PC-9 (cell line): Measurements from ENCODE around the gene UNC13C. TPM values are rescaled to one million over a fixed set of nuclear protein-coding genes. Genes with fewer than 3 reads are reported as not detected.

Experiments used
- BruUV-seq: library from RNA; stranded (reverse); fragments of 400-500 nt; replicated peaks from 2 replicates; lab custom pipeline; 2021; lab: Mats Ljungman, UMichigan
- CTCF ChIA-PET: fragments of 300-600 bp; sonication (Branson Sonifier 250); formaldehyde crosslinking; loops from one replicate; lab custom pipeline; 2022; ENCODE audit warnings: antibody characterized with exemption; lab: Charles Lee
- POLR2A ChIA-PET: fragments of 300-600 bp; sonication (Branson Sonifier 250); formaldehyde crosslinking; loops from one replicate; lab custom pipeline; 2022; ENCODE audit warnings: antibody characterized with exemption; ENCODE audit not compliant: unreplicated experiment; lab: Charles Lee
- DNase-seq, 2 experiments: peaks; one replicate each; pipeline versions ENCODE4 v3.0.0 to v3.0.0-alpha.2; 2015 to 2022; ENCODE audit warnings: mixed read lengths in 1 of 2
- H2AFZ ChIP-seq: fragments of 200-600 bp; sonication (generic); 2 replicates; pipeline ENCODE4 v1.8.1; 2017; ENCODE audit warnings: antibody characterized with exemption
- H3F3A ChIP-seq: fragments of 200-600 bp; sonication (generic); 2 replicates; pipeline ENCODE4 v1.8.1; 2017; ENCODE audit warnings: antibody characterized with exemption, mild to moderate bottlenecking, low read depth; ENCODE audit not compliant: insufficient read depth
- H3K27ac ChIP-seq: fragments of 200-600 bp; sonication (generic); 2 replicates; pipeline ENCODE4 v1.6.1; 2016; ENCODE audit warnings: mixed run types
- H3K27me3 ChIP-seq: fragments of 200-600 bp; sonication (generic); 2 replicates; pipeline ENCODE4 v1.6.1; 2016; ENCODE audit warnings: low read depth, mixed run types; ENCODE audit not compliant: insufficient read depth
- H3K36me3 ChIP-seq: fragments of 200-600 bp; sonication (generic); 2 replicates; pipeline ENCODE4 v1.6.1; 2016; ENCODE audit warnings: low read depth, mixed run types
- H3K4me1 ChIP-seq: fragments of 200-600 bp; sonication (generic); replicated peaks from 2 replicates; pipeline ENCODE4 v1.6.1; 2016; ENCODE audit warnings: mixed run types; ENCODE audit not compliant: insufficient read depth
- H3K4me2 ChIP-seq: fragments of 200-600 bp; sonication (generic); 2 replicates; pipeline ENCODE4 v1.6.1; 2017; ENCODE audit warnings: mixed run types
- H3K4me3 ChIP-seq: fragments of 200-600 bp; sonication (generic); 2 replicates; pipeline ENCODE4 v1.6.1; 2016; ENCODE audit warnings: mixed run types
- H3K79me2 ChIP-seq: fragments of 200-600 bp; sonication (generic); 2 replicates; pipeline ENCODE4 v1.6.1; 2017; ENCODE audit warnings: low read depth, mixed run types
- H3K9me2 ChIP-seq: fragments of 200-600 bp; sonication (generic); 2 replicates; pipeline ENCODE4 v1.8.1; 2017; ENCODE audit warnings: mild to moderate bottlenecking; ENCODE audit not compliant: insufficient read depth
- H3K9me3 ChIP-seq: fragments of 200-600 bp; sonication (generic); 2 replicates; pipeline ENCODE4 v1.8.1; 2016; ENCODE audit warnings: low read depth; ENCODE audit not compliant: insufficient read depth
- H4K20me1 ChIP-seq: fragments of 200-600 bp; sonication (generic); 2 replicates; pipeline ENCODE4 v1.8.1; 2017; ENCODE audit not compliant: insufficient read depth
- EZH2 ChIP-seq: fragments of 200-600 bp; sonication (generic); IDR thresholded peaks from 2 replicates; pipeline ENCODE4 v1.8.0; 2017; ENCODE audit warnings: antibody characterized with exemption, low read depth
- intact Hi-C: fragments of 100-400 bp; cut with micrococcal nuclease; formaldehyde crosslinking; loops from one replicate; pipeline ENCODE4 v1.10.0; 2022; ENCODE audit not compliant: unreplicated experiment
- total RNA-seq: library from RNA; stranded (reverse); gene quantifications from 2 replicates; pipeline ENCODE4 v1.2.3, GENCODE V29; 2021
- TF ChIP-seq, protein P1 (sequence below): fragments of 200-600 bp; sonication (generic); conservative IDR thresholded peaks from 2 replicates; pipeline ENCODE4 v1.6.1; 2017; ENCODE audit warnings: mixed run types, antibody characterized with exemption, mild to moderate bottlenecking, moderate library complexity

Gene UNC13C
- total RNA-seq, 1 experiment from 2014 or later = not detected

- peaks cover 14% of the 10 kb centered on the region; the same call in 1 of the 2 replicates for H3K27me3 ChIP-seq
- no peaks in the 10 kb centered on the region for H3F3A ChIP-seq
- CTCF ChIA-PET = no interaction called here
- no peak overlapping the region for H3K4me3 ChIP-seq
- TF ChIP-seq EZH2 = no peak
- TF ChIP-seq, protein P1, sequence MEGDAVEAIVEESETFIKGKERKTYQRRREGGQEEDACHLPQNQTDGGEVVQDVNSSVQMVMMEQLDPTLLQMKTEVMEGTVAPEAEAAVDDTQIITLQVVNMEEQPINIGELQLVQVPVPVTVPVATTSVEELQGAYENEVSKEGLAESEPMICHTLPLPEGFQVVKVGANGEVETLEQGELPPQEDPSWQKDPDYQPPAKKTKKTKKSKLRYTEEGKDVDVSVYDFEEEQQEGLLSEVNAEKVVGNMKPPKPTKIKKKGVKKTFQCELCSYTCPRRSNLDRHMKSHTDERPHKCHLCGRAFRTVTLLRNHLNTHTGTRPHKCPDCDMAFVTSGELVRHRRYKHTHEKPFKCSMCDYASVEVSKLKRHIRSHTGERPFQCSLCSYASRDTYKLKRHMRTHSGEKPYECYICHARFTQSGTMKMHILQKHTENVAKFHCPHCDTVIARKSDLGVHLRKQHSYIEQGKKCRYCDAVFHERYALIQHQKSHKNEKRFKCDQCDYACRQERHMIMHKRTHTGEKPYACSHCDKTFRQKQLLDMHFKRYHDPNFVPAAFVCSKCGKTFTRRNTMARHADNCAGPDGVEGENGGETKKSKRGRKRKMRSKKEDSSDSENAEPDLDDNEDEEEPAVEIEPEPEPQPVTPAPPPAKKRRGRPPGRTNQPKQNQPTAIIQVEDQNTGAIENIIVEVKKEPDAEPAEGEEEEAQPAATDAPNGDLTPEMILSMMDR = no peak
- H3K79me2 ChIP-seq = no peaks in the 10 kb centered on the region
- POLR2A ChIA-PET = no interaction called here
- no peak overlapping the region for H3K27ac ChIP-seq
- H3K36me3 ChIP-seq = no peaks in the 10 kb centered on the region
- no peak for DNase-seq
- no peaks in the 10 kb centered on the region for H3K9me3 ChIP-seq
- intact Hi-C loops = no loop called here
- no peak overlapping the region for H3K4me2 ChIP-seq
- no peaks in the 10 kb centered on the region for H3K4me1 ChIP-seq
- no peaks in the 10 kb centered on the region for H3K9me2 ChIP-seq
- H4K20me1 ChIP-seq = no peaks in the 10 kb centered on the region
- no peak overlapping the region for H2AFZ ChIP-seq
- no TSS peak for BruUV-seq
Measured at GRCh38 chr15:53982071-53982680, 3.9 kb downstream of the UNC13C start.

- Histone ChIP-seq H3K4me1 (no peaks in the 10 kb centered on the region), H2AFZ (no peak overlapping the region), H3K36me3 (no peaks in the 10 kb centered on the region), H3K9me3 (no peaks in the 10 kb centered on the region), H3K9me2 (no peaks in the 10 kb centered on the region), H3F3A (no peaks in the 10 kb centered on the region), H3K27me3 (peaks cover 14% of the 10 kb centered on the region; the same call in 1 of the 2 replicates), H3K4me3 (no peak overlapping the region), H3K4me2 (no peak overlapping the region), H3K27ac (no peak overlapping the region), H3K79me2 (no peaks in the 10 kb centered on the region), H4K20me1 (no peaks in the 10 kb centered on the region)
- intact Hi-C loops = no loop called here
- POLR2A ChIA-PET = no interaction called here
- no TSS peak for BruUV-seq
- TF ChIP-seq, protein P1 = no peak
- no peak for TF ChIP-seq EZH2
- CTCF ChIA-PET = no interaction called here
- no peak for DNase-seq
Measured at GRCh38 chr15:53982876-53983275, 4.6 kb downstream of the UNC13C start.

DNA sequence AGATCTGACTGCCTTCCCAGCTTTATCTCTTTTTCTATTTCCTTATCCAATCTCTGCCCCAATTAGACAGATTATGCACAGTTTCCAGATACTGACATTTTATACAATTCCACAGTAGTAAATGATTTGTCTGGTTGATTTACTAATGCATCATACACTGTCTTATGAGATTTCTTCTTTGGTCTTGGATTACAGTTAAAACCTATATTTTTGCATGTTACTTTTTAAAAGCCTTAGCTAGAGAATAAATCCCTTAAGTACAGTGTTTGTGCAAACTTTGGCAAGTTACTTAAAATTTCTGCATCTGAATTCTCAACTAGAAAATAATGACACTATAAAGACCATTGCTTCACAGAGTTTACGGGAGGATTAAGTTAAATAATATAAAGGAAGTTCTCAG, 6.0 kb downstream of the UNC13C start:
- Histone ChIP-seq H2AFZ (no peak overlapping the region), H3K4me2 (no peak overlapping the region), H3K27ac (no peak overlapping the region), H3K27me3 (peaks cover 3% of the 10 kb centered on the region; the same call in 1 of the 2 replicates), H3K9me3 (no peaks in the 10 kb centered on the region), H4K20me1 (no peaks in the 10 kb centered on the region), H3F3A (no peaks in the 10 kb centered on the region), H3K79me2 (no peaks in the 10 kb centered on the region), H3K9me2 (no peaks in the 10 kb centered on the region), H3K4me1 (no peaks in the 10 kb centered on the region), H3K4me3 (no peak overlapping the region), H3K36me3 (no peaks in the 10 kb centered on the region)
- POLR2A ChIA-PET = no interaction called here
- CTCF ChIA-PET = no interaction called here
- no peak for DNase-seq
- no peak for TF ChIP-seq EZH2
- TF ChIP-seq, protein P1 = no peak
- BruUV-seq = no TSS peak
- intact Hi-C loops = no loop called here
